Neural progenitor cell (in vitro differentiated cells): ENCODE measurements around the gene TICRR.

Source experiments
- CTCF ChIP-seq: fragments of 200-600 bp; sonication (generic); IDR thresholded peaks from 2 replicates; pipeline ENCODE4 v1.5.1; 2017; ENCODE audit warnings: antibody characterized with exemption, mild to moderate bottlenecking
- EZH2 ChIP-seq: fragments of 200-600 bp; sonication (generic); IDR thresholded peaks from 2 replicates; pipeline ENCODE4 v1.6.1; 2017; ENCODE audit warnings: antibody characterized with exemption, mild to moderate bottlenecking, moderate library complexity
- EZH2phosphoT487 ChIP-seq: fragments of 200-600 bp; sonication (generic); IDR thresholded peaks from 2 replicates; pipeline ENCODE4 v1.6.1; 2017; ENCODE audit warnings: antibody characterized with exemption

DNA sequence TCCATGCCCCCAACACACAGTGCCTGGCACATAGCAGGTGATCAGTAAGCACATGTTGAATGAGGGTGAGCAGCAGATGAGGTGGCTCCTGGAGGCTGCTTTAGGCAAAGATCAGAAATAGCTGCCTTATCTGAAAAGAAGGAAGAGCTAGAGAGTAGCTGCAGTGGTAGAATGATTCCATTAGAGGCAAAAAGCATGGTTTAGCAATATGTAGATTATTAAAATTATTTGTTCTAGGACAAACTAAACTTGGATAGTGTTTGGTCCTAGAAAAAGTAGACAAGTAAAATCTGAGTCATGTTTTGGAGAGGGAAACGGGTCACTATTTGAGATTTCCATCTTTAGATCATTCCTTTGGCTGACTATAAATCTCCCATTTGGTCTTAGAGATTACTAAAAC, 47.9 kb downstream of the TICRR start:
- TF ChIP-seq CTCF, result no peak
- no peak for TF ChIP-seq EZH2
- TF ChIP-seq EZH2phosphoT487, result no peak
